Left lung (tissue), 10 donors: Measurements from ENCODE around the gene ERC2. TPM values are rescaled to one million over a fixed set of nuclear protein-coding genes. Genes with fewer than 3 reads are reported as not detected.

Experiments used
- ATAC-seq: fragments of 200-7000 bp; cut with Tn5 transposase; one replicate; pipeline ENCODE4 v1.9.1; 2020; ENCODE audit warnings: moderate library complexity
- DNase-seq, 4 donors: peaks; one replicate each; pipeline ENCODE4 v3.0.0-alpha.2; 2013 to 2020
- H3K27ac ChIP-seq, 2 donors: fragments of 200-600 bp; sonication (generic) in 1 of 2; one replicate each; pipeline versions ENCODE4 v1.5.0 to v1.8.0; 2020 to 2021
- H3K27me3 ChIP-seq, 2 donors: fragments of 200-600 bp; sonication (generic) in 1 of 2; one replicate each; pipeline versions ENCODE4 v1.5.0 to v1.8.0; 2020 to 2021
- H3K36me3 ChIP-seq, 2 donors: fragments of 200-600 bp; sonication (generic) in 1 of 2; one replicate each; pipeline versions ENCODE4 v1.5.0 to v1.8.0; 2020 to 2021
- H3K4me1 ChIP-seq, 2 donors: fragments of 200-600 bp; one replicate each; pipeline ENCODE4 v1.8.0; 2021
- H3K4me3 ChIP-seq, 2 donors: fragments of 200-600 bp; sonication (generic) in 1 of 2; one replicate each; pipeline versions ENCODE4 v1.5.0 to v1.8.0; 2020 to 2021; ENCODE audit warnings: mild to moderate bottlenecking in 1 of 2
- H3K9me3 ChIP-seq, 2 donors: fragments of 200-600 bp; sonication (generic) in 1 of 2; one replicate each; pipeline versions ENCODE4 v1.5.0 to v1.8.0; 2020 to 2021
- CTCF ChIP-seq, 2 donors: fragments of 200-600 bp; sonication (generic) in 1 of 2; IDR thresholded peaks; one replicate each; pipeline versions ENCODE4 v1.5.0 to v1.8.0; 2021; ENCODE audit warnings: antibody characterized with exemption in 2 of 2
- intact Hi-C, 2 donors: fragments of 100-400 bp; cut with DNase I; formaldehyde crosslinking; loops; one replicate each; pipeline versions ENCODE4 v1.11.2 to v1.14.2; 2022
- polyA plus RNA-seq, 6 donors: library from polyadenylated mRNA; unstranded; fragments of 120-200 nt; gene quantifications; one replicate each; pipeline ENCODE4 v1.2.1, GENCODE V29; 2013; ENCODE audit not compliant: insufficient read length in 6 of 6
- total RNA-seq, 2 donors: library from RNA; stranded (reverse); fragmentation: NEBNext Ultra II Directional; extraction: Animal tissue kit (Norgen Biotek cat#: 25700); gene quantifications; one replicate each; pipeline ENCODE4 v1.2.1, GENCODE V29; 2021
- donor health status: DM: no; HTN: yes; CAD: no.
- donor health status: DM: no; HTN: no; CAD: no.

ERC2 gene
- total and polyA plus RNA-seq, 8 donors, result 1.6 to 3.3 (median 2.1) TPM

- Histone ChIP-seq H3K27me3 (no peaks in the 10 kb centered on the region), H3K4me3 (no peak overlapping the region), H3K9me3 (no peaks in the 10 kb centered on the region), H3K27ac (no peak overlapping the region), H3K36me3 (no peaks in the 10 kb centered on the region), H3K4me1 (peaks cover 0 to 4% of the 10 kb centered on the region in 2 donors)
- TF ChIP-seq CTCF (IDR thresholded peaks at IDR 0.05), result no peak
- intact Hi-C loops, result no loop called here
- no peak for ATAC-seq
- DNase-seq, result no peak
These were observed 159.8 kb downstream of the ERC2 start for GRCh38 chr3:56308471-56308870.

- no peaks in the 10 kb centered on the region for H3K27me3 ChIP-seq
- no peaks in the 10 kb centered on the region for H3K36me3 ChIP-seq
- intact Hi-C loops, result no loop called here
- no peak for TF ChIP-seq CTCF (IDR thresholded peaks at IDR 0.05)
- peaks cover 3 to 4% of the 10 kb centered on the region in 2 donors for H3K4me1 ChIP-seq
- DNase-seq (no peak), ATAC-seq (no peak)
- H3K4me3 ChIP-seq, result no peak overlapping the region
- H3K27ac ChIP-seq, result no peak overlapping the region
- H3K9me3 ChIP-seq, result no peaks in the 10 kb centered on the region
These were observed 164.2 kb downstream of the ERC2 start for GRCh38 chr3:56304069-56304468.

GRCh38 chr3:56303487-56303886 is 164.8 kb downstream of the ERC2 start:
- DNase-seq (peak in 3 of 4 donors; percentile 6 to 50 (median 36)), ATAC-seq (peak; percentile 92)
- no peak overlapping the region for H3K27ac ChIP-seq
- no peaks in the 10 kb centered on the region for H3K9me3 ChIP-seq
- intact Hi-C loops, result no loop called here
- peaks cover 3 to 4% of the 10 kb centered on the region in 2 donors for H3K4me1 ChIP-seq
- H3K27me3 ChIP-seq, result no peaks in the 10 kb centered on the region
- peak in 1 of 2 donors; percentile 35 for TF ChIP-seq CTCF (IDR thresholded peaks at IDR 0.05)
- no peak overlapping the region for H3K4me3 ChIP-seq
- no peaks in the 10 kb centered on the region for H3K36me3 ChIP-seq

- TF ChIP-seq CTCF (IDR thresholded peaks at IDR 0.05), result no peak
- Histone ChIP-seq H3K4me3 (no peak overlapping the region), H3K36me3 (no peaks in the 10 kb centered on the region), H3K4me1 (peaks cover 3 to 4% of the 10 kb centered on the region in 2 donors), H3K27me3 (no peaks in the 10 kb centered on the region), H3K9me3 (no peaks in the 10 kb centered on the region), H3K27ac (no peak overlapping the region)
- no peak for DNase-seq
- ATAC-seq, result no peak
- intact Hi-C loops, result no loop called here
These were observed 165.8 kb downstream of the ERC2 start for GRCh38 chr3:56302417-56302816.

- no peak overlapping the region for H3K4me3 ChIP-seq
- H3K9me3 ChIP-seq, result no peaks in the 10 kb centered on the region
- intact Hi-C loops, result no loop called here
- H3K4me1 ChIP-seq, result no peaks in the 10 kb centered on the region
- DNase-seq, result no peak
- H3K27ac ChIP-seq, result no peak overlapping the region
- no peaks in the 10 kb centered on the region for H3K36me3 ChIP-seq
- no peak for TF ChIP-seq CTCF (IDR thresholded peaks at IDR 0.05)
- ATAC-seq, result no peak
- H3K27me3 ChIP-seq, result no peaks in the 10 kb centered on the region
These were observed 170.9 kb downstream of the ERC2 start for GRCh38 chr3:56297281-56297840.
